ENCODE results near the gene GAPDHS. TPM values are rescaled to one million over a fixed set of nuclear protein-coding genes. Genes with fewer than 3 reads are reported as not detected.

The GAPDHS gene
- total RNA-seq, 2 experiments from 2014 or later = not detected

GRCh38 chr19:35512831-35513627 is 20.2 kb upstream of the GAPDHS start:
- H3K27ac Mint-ChIP-seq = no peak overlapping the region
- peaks cover 30% of the 10 kb centered on the region for H3K27me3 Mint-ChIP-seq (ENCODE audit: low read depth)
- no peak for DNase-seq
- H3K36me3 Mint-ChIP-seq (ENCODE audit: low read depth) = no peaks in the 10 kb centered on the region
- intact Hi-C loops (cut with micrococcal nuclease) = no loop called here
- H3K4me1 Mint-ChIP-seq (ENCODE audit: low read depth) = peaks cover 15% of the 10 kb centered on the region
- H3K4me3 Mint-ChIP-seq = no peak overlapping the region
- CTCF ChIA-PET = interaction anchor here (1.5 kb wide), 1 partner anchor 18 kb away, joined by 5 read pairs; no protein-coding TSS in a partner anchor
- no peaks in the 10 kb centered on the region for H3K9me3 Mint-ChIP-seq

GRCh38 chr19:35513628-35514281 is 19.5 kb upstream of the GAPDHS start, which contains the start of gene DMKN:
TSS of gene DMKN (minus strand) at chr19:35513649. CDS start at chr19:35513475, 174 bp downstream.
- CTCF ChIA-PET = interaction anchor here (0.7 to 1.5 kb wide), 2 partner anchors 18 to 20 kb away, joined by 3 to 5 read pairs; no protein-coding TSS in a partner anchor
- H3K27ac Mint-ChIP-seq = no peak within 1 kb of the TSS

GRCh38 chr19:35514282-35514809 is 18.9 kb upstream of the GAPDHS start:
- Mint-ChIP-seq H3K27me3 (ENCODE audit: low read depth) (peaks cover 22% of the 10 kb centered on the region), H3K9me3 (no peaks in the 10 kb centered on the region), H3K36me3 (ENCODE audit: low read depth) (no peaks in the 10 kb centered on the region), H3K27ac (no peak overlapping the region), H3K4me1 (ENCODE audit: low read depth) (peaks cover 12% of the 10 kb centered on the region), H3K4me3 (no peak overlapping the region)
- intact Hi-C loops (cut with micrococcal nuclease) = no loop called here
- CTCF ChIA-PET = interaction anchor here (0.7 to 1.6 kb wide), 4 partner anchors 19 to 77 kb away, joined by 3 to 6 read pairs (median 4); no protein-coding TSS in a partner anchor
- no peak for DNase-seq

More at GRCh38 chr19:35513628-35514281, 19.5 kb upstream of the GAPDHS start, which contains the start of gene DMKN:
- H3K4me1 Mint-ChIP-seq (ENCODE audit: low read depth) = peaks cover 15% of the 10 kb centered on the region
- H3K27me3 Mint-ChIP-seq (ENCODE audit: low read depth) = peaks cover 24% of the 10 kb centered on the region
- H3K4me3 Mint-ChIP-seq = no peak within 1 kb of the TSS
- no peaks in the 10 kb centered on the region for H3K9me3 Mint-ChIP-seq
- no peaks in the 10 kb centered on the region for H3K36me3 Mint-ChIP-seq (ENCODE audit: low read depth)
- intact Hi-C loops (cut with micrococcal nuclease) = no loop called here
- no peak for DNase-seq

GRCh38 chr19:35516310-35516709 is 16.9 kb upstream of the GAPDHS start:
- H3K27me3 Mint-ChIP-seq (ENCODE audit: low read depth) = peaks cover 8% of the 10 kb centered on the region
- H3K9me3 Mint-ChIP-seq = no peaks in the 10 kb centered on the region
- intact Hi-C loops (cut with micrococcal nuclease) = no loop called here
- H3K4me1 Mint-ChIP-seq (ENCODE audit: low read depth) = no peaks in the 10 kb centered on the region
- DNase-seq = no peak
- no peaks in the 10 kb centered on the region for H3K36me3 Mint-ChIP-seq (ENCODE audit: low read depth)
- H3K27ac Mint-ChIP-seq = no peak overlapping the region
- no peak overlapping the region for H3K4me3 Mint-ChIP-seq
- CTCF ChIA-PET = no interaction called here

GRCh38 chr19:35517342-35517741 is 15.9 kb upstream of the GAPDHS start:
- H3K4me1 Mint-ChIP-seq (ENCODE audit: low read depth) = no peaks in the 10 kb centered on the region
- CTCF ChIA-PET = interaction anchor here (0.8 to 1.0 kb wide), 2 partner anchors 75 to 117 kb away, joined by 3 read pairs; no protein-coding TSS in a partner anchor

GRCh38 chr19:35518313-35518712 is 14.9 kb upstream of the GAPDHS start:
- no peak for DNase-seq
- Mint-ChIP-seq H3K36me3 (ENCODE audit: low read depth) (no peaks in the 10 kb centered on the region), H3K9me3 (no peaks in the 10 kb centered on the region), H3K27ac (no peak overlapping the region), H3K27me3 (ENCODE audit: low read depth) (peaks cover 4% of the 10 kb centered on the region), H3K4me3 (no peak overlapping the region), H3K4me1 (ENCODE audit: low read depth) (no peaks in the 10 kb centered on the region)
- intact Hi-C loops (cut with micrococcal nuclease) = no loop called here
- CTCF ChIA-PET = no interaction called here

More at GRCh38 chr19:35517342-35517741, 15.9 kb upstream of the GAPDHS start:
- DNase-seq = no peak
- Mint-ChIP-seq H3K9me3 (no peaks in the 10 kb centered on the region), H3K27me3 (ENCODE audit: low read depth) (peaks cover 4% of the 10 kb centered on the region), H3K36me3 (ENCODE audit: low read depth) (no peaks in the 10 kb centered on the region), H3K4me3 (no peak overlapping the region), H3K27ac (no peak overlapping the region)
- intact Hi-C loops (cut with micrococcal nuclease) = no loop called here

GRCh38 chr19:35519291-35519690 is 14.0 kb upstream of the GAPDHS start:
- Mint-ChIP-seq H3K4me1 (ENCODE audit: low read depth) (no peaks in the 10 kb centered on the region), H3K27me3 (ENCODE audit: low read depth) (no peaks in the 10 kb centered on the region), H3K36me3 (ENCODE audit: low read depth) (no peaks in the 10 kb centered on the region), H3K4me3 (no peak overlapping the region), H3K27ac (no peak overlapping the region), H3K9me3 (no peaks in the 10 kb centered on the region)
- intact Hi-C loops (cut with micrococcal nuclease) = no loop called here
- CTCF ChIA-PET = no interaction called here
- DNase-seq = no peak

- DNase-seq = no peak
- no peaks in the 10 kb centered on the region for H3K36me3 Mint-ChIP-seq (ENCODE audit: low read depth)
- no peak overlapping the region for H3K4me3 Mint-ChIP-seq
- H3K4me1 Mint-ChIP-seq (ENCODE audit: low read depth) = no peaks in the 10 kb centered on the region
- intact Hi-C loops (cut with micrococcal nuclease) = no loop called here
- CTCF ChIA-PET = interaction anchor here (0.6 to 1.6 kb wide), 2 partner anchors 11 to 425 kb away, joined by 3 to 5 read pairs; no protein-coding TSS in a partner anchor
- H3K27me3 Mint-ChIP-seq (ENCODE audit: low read depth) = peaks cover 3% of the 10 kb centered on the region
- no peak overlapping the region for H3K27ac Mint-ChIP-seq
- H3K9me3 Mint-ChIP-seq = no peaks in the 10 kb centered on the region
These were observed 12.0 kb upstream of the GAPDHS start for GRCh38 chr19:35521124-35521743.

- no peak for DNase-seq
- Mint-ChIP-seq H3K4me3 (no peak overlapping the region), H3K27ac (no peak overlapping the region), H3K27me3 (ENCODE audit: low read depth) (peaks cover 5% of the 10 kb centered on the region), H3K36me3 (ENCODE audit: low read depth) (no peaks in the 10 kb centered on the region), H3K9me3 (no peaks in the 10 kb centered on the region), H3K4me1 (ENCODE audit: low read depth) (no peaks in the 10 kb centered on the region)
- intact Hi-C loops (cut with micrococcal nuclease) = no loop called here
- CTCF ChIA-PET = no interaction called here
These were observed 10.4 kb upstream of the GAPDHS start for GRCh38 chr19:35522745-35523327.

- no peaks in the 10 kb centered on the region for H3K36me3 Mint-ChIP-seq (ENCODE audit: low read depth)
- peaks cover 6% of the 10 kb centered on the region for H3K27me3 Mint-ChIP-seq (ENCODE audit: low read depth)
- H3K4me3 Mint-ChIP-seq = no peak overlapping the region
- DNase-seq = no peak
- CTCF ChIA-PET = interaction anchor here (0.6 kb wide), 1 partner anchor 311 kb away, joined by 6 read pairs; no protein-coding TSS in a partner anchor
- intact Hi-C loops (cut with micrococcal nuclease) = no loop called here
- H3K27ac Mint-ChIP-seq = no peak overlapping the region
- no peaks in the 10 kb centered on the region for H3K4me1 Mint-ChIP-seq (ENCODE audit: low read depth)
- no peaks in the 10 kb centered on the region for H3K9me3 Mint-ChIP-seq
These were observed 8.9 kb upstream of the GAPDHS start for GRCh38 chr19:35524181-35524837.

- Mint-ChIP-seq H3K27ac (no peak overlapping the region), H3K4me1 (ENCODE audit: low read depth) (no peaks in the 10 kb centered on the region), H3K4me3 (no peak overlapping the region), H3K9me3 (no peaks in the 10 kb centered on the region), H3K27me3 (ENCODE audit: low read depth) (peaks cover 9% of the 10 kb centered on the region), H3K36me3 (ENCODE audit: low read depth) (no peaks in the 10 kb centered on the region)
- CTCF ChIA-PET = interaction anchor here (2.0 kb wide), 1 partner anchor 16 kb away, joined by 9 read pairs; no protein-coding TSS in a partner anchor
- intact Hi-C loops (cut with micrococcal nuclease) = no loop called here
- DNase-seq = no peak
These were observed 7.4 kb upstream of the GAPDHS start for GRCh38 chr19:35525873-35526272.
